H1 (cell line): ENCODE measurements around the gene TRMT2B.

Experiments used
- BACH1 ChIP-seq: IDR thresholded peaks from 2 replicates; pipeline ENCODE4 v1.6.1; 2012; ENCODE audit warnings: low read length, improper control_type of control experiment
- CTCF ChIP-seq, 3 experiments: IDR thresholded peaks; 1 replicate in 2 of 3; 2 replicates in 1 of 3; pipeline versions ENCODE4 v1.5.1 to v1.6.1; 2011; ENCODE audit warnings: low read length in 3 of 3, mild to moderate bottlenecking in 3 of 3, inconsistent platforms in 2 of 3, low read depth in 1 of 3, moderate library complexity in 1 of 3; ENCODE audit not compliant: insufficient read depth in 1 of 3; ENCODE audit errors: control extremely low read depth in 1 of 3
- HDAC2 ChIP-seq, 2 experiments: fragments of 300-600 bp in 1 of 2; sonication (generic) in 1 of 2; IDR thresholded peaks; 2 replicates each; pipeline ENCODE4 v1.6.1; 2011 to 2012; ENCODE audit warnings: low read depth in 2 of 2, low read length in 2 of 2, mild to moderate bottlenecking in 2 of 2, moderate library complexity in 2 of 2, borderline replicate concordance in 1 of 2, inconsistent platforms in 1 of 2
- MAX ChIP-seq: IDR thresholded peaks from 2 replicates; pipeline ENCODE4 v1.6.1; 2012; ENCODE audit warnings: inconsistent platforms

- TF ChIP-seq MAX (no peak), CTCF (IDR thresholded peaks at IDR 0.05; ENCODE audit: control extremely low read depth in 1 of 3, insufficient read depth in 1 of 3, low read depth in 1 of 3, low read length in 3 of 3) (no peak), HDAC2 (IDR thresholded peaks at IDR 0.05; ENCODE audit: borderline replicate concordance in 1 of 2, low read depth in 2 of 2, low read length in 2 of 2) (no peak), BACH1 (no peak)
Measured at GRCh38 chrX:101071582-101071981, 19.7 kb upstream of the TRMT2B start.
